ENCODE data around the gene SUGCT.

The SUGCT gene

GRCh38 chr7:40371806-40372440 lies 237.1 kb downstream of the SUGCT start:
- POLR2A ChIA-PET: no interaction called here

GRCh38 chr7:40374575-40374974 lies 239.8 kb downstream of the SUGCT start:
- TF ChIP-seq CTCF (IDR thresholded peaks at IDR 0.05; ENCODE audit: control extremely low read depth, extremely low read depth, low read depth, missing control alignments): no peak
- ChIA-PET POLR2A (no interaction called here), CTCF (no interaction called here)
- DNase-seq (ENCODE audit: extremely low spot score): no peak

More at GRCh38 chr7:40371806-40372440, 237.1 kb downstream of the SUGCT start:
- TF ChIP-seq CTCF (IDR thresholded peaks at IDR 0.05; ENCODE audit: control extremely low read depth, extremely low read depth, low read depth, missing control alignments): no peak
- DNase-seq (ENCODE audit: extremely low spot score): no peak
- CTCF ChIA-PET: interaction anchor here (0.6 kb wide), 1 partner anchor 372 kb away, joined by 3 read pairs; no protein-coding TSS in a partner anchor

- POLR2A ChIA-PET: no interaction called here
- no peak for DNase-seq (ENCODE audit: extremely low spot score)
- TF ChIP-seq CTCF (IDR thresholded peaks at IDR 0.05; ENCODE audit: control extremely low read depth, extremely low read depth, low read depth, missing control alignments): no peak
- CTCF ChIA-PET: no interaction called here
Measured at GRCh38 chr7:40380111-40380510, 245.3 kb downstream of the SUGCT start.

- POLR2A ChIA-PET: no interaction called here
- CTCF ChIA-PET: interaction anchor here (1.5 kb wide), 1 partner anchor 17 kb away, joined by 3 read pairs; no protein-coding TSS in a partner anchor
- no peak for TF ChIP-seq CTCF (IDR thresholded peaks at IDR 0.05; ENCODE audit: control extremely low read depth, extremely low read depth, low read depth, missing control alignments)
- no peak for DNase-seq (ENCODE audit: extremely low spot score)
Measured at GRCh38 chr7:40382145-40382544, 247.3 kb downstream of the SUGCT start.

GRCh38 chr7:40393660-40394059 lies 258.9 kb downstream of the SUGCT start:
- ChIA-PET CTCF (no interaction called here), POLR2A (no interaction called here)

GRCh38 chr7:40394400-40394799 lies 259.6 kb downstream of the SUGCT start:
- CTCF ChIA-PET: no interaction called here
- POLR2A ChIA-PET: no interaction called here
- no peak for TF ChIP-seq CTCF (IDR thresholded peaks at IDR 0.05; ENCODE audit: control extremely low read depth, extremely low read depth, low read depth, missing control alignments)
- DNase-seq (ENCODE audit: extremely low spot score): no peak

More at GRCh38 chr7:40393660-40394059, 258.9 kb downstream of the SUGCT start:
- DNase-seq (ENCODE audit: extremely low spot score): no peak
- no peak for TF ChIP-seq CTCF (IDR thresholded peaks at IDR 0.05; ENCODE audit: control extremely low read depth, extremely low read depth, low read depth, missing control alignments)
